Mucosa of stomach (tissue), 1 donor: ENCODE results near the gene XKR8.

ENCODE experiments used
- H3K27me3 ChIP-seq: one replicate; pipeline ENCODE4 v1.7.0; 2013; ENCODE audit warnings: mild to moderate bottlenecking, low read length; ENCODE audit not compliant: control insufficient read depth, insufficient read depth
- H3K36me3 ChIP-seq: one replicate; pipeline ENCODE4 v1.7.0; 2013; ENCODE audit warnings: low read length; ENCODE audit not compliant: control insufficient read depth, insufficient read depth
- H3K4me1 ChIP-seq: one replicate; pipeline ENCODE4 v1.7.0; 2013; ENCODE audit warnings: mild to moderate bottlenecking, low read length; ENCODE audit not compliant: control insufficient read depth, insufficient read depth
- H3K4me3 ChIP-seq: one replicate; pipeline ENCODE4 v1.7.0; 2013; ENCODE audit warnings: low read length
- H3K9ac ChIP-seq: one replicate; pipeline ENCODE4 v1.7.0; 2013; ENCODE audit warnings: mild to moderate bottlenecking, low read length, moderate library complexity
- H3K9me3 ChIP-seq: one replicate; pipeline ENCODE4 v1.7.0; 2013; ENCODE audit warnings: mild to moderate bottlenecking, low read length, moderate library complexity; ENCODE audit not compliant: control insufficient read depth
- donor health status: Pancreatic carcinoma.

The XKR8 gene

GRCh38 chr1:27959792-27960603 is at the start of gene XKR8:
TSS of gene XKR8 (plus strand) at chr1:27959973. CDS start at chr1:27960070, 97 bp downstream.
- Histone ChIP-seq H3K9me3 (no peaks in the 10 kb centered on the region), H3K4me1 (peaks cover 30% of the 10 kb centered on the region), H3K27me3 (no peaks in the 10 kb centered on the region), H3K4me3 (peak within 1 kb of the TSS; percentile 86), H3K9ac (peak within 1 kb of the TSS; percentile 88), H3K36me3 (peaks cover 3% of the 10 kb centered on the region)

- Histone ChIP-seq H3K9ac (no peak overlapping the region), H3K36me3 (peaks cover 9% of the 10 kb centered on the region), H3K9me3 (peaks cover 6% of the 10 kb centered on the region), H3K27me3 (no peaks in the 10 kb centered on the region), H3K4me3 (no peak overlapping the region), H3K4me1 (peaks cover 5% of the 10 kb centered on the region)
Observed at GRCh38 chr1:27912429-27912828, 47.3 kb upstream of the XKR8 start.

GRCh38 chr1:27915082-27915575 is 44.6 kb upstream of the XKR8 start:
- H3K9me3 ChIP-seq = peaks cover 6% of the 10 kb centered on the region
- no peak overlapping the region for H3K9ac ChIP-seq
- H3K4me3 ChIP-seq = peak overlapping the region; percentile 51
- no peaks in the 10 kb centered on the region for H3K27me3 ChIP-seq
- peaks cover 5% of the 10 kb centered on the region for H3K4me1 ChIP-seq
- H3K36me3 ChIP-seq = no peaks in the 10 kb centered on the region

- H3K36me3 ChIP-seq = no peaks in the 10 kb centered on the region
- no peak overlapping the region for H3K9ac ChIP-seq
- H3K4me1 ChIP-seq = no peaks in the 10 kb centered on the region
- no peaks in the 10 kb centered on the region for H3K27me3 ChIP-seq
- no peaks in the 10 kb centered on the region for H3K9me3 ChIP-seq
- no peak overlapping the region for H3K4me3 ChIP-seq
Observed at GRCh38 chr1:27922272-27922671, 37.5 kb upstream of the XKR8 start.

GRCh38 chr1:27928216-27928954 is 31.4 kb upstream of the XKR8 start:
- H3K36me3 ChIP-seq = no peaks in the 10 kb centered on the region
- H3K4me1 ChIP-seq = no peaks in the 10 kb centered on the region
- H3K4me3 ChIP-seq = no peak overlapping the region
- H3K27me3 ChIP-seq = no peaks in the 10 kb centered on the region
- no peak overlapping the region for H3K9ac ChIP-seq
- no peaks in the 10 kb centered on the region for H3K9me3 ChIP-seq

- Histone ChIP-seq H3K27me3 (peaks cover 6% of the 10 kb centered on the region), H3K9me3 (no peaks in the 10 kb centered on the region), H3K9ac (no peak overlapping the region), H3K4me1 (peaks cover 16% of the 10 kb centered on the region), H3K36me3 (no peaks in the 10 kb centered on the region), H3K4me3 (no peak overlapping the region)
Observed at GRCh38 chr1:27931184-27931583, 28.6 kb upstream of the XKR8 start.

GRCh38 chr1:27931759-27932158 is 28.0 kb upstream of the XKR8 start:
- H3K36me3 ChIP-seq = no peaks in the 10 kb centered on the region
- no peak overlapping the region for H3K9ac ChIP-seq
- no peak overlapping the region for H3K4me3 ChIP-seq
- H3K9me3 ChIP-seq = no peaks in the 10 kb centered on the region
- peaks cover 6% of the 10 kb centered on the region for H3K27me3 ChIP-seq
- peaks cover 20% of the 10 kb centered on the region for H3K4me1 ChIP-seq

- Histone ChIP-seq H3K4me1 (peaks cover 26% of the 10 kb centered on the region), H3K9ac (peak within 1 kb of the TSS; percentile 75), H3K27me3 (peaks cover 6% of the 10 kb centered on the region), H3K9me3 (no peaks in the 10 kb centered on the region), H3K36me3 (no peaks in the 10 kb centered on the region), H3K4me3 (peak within 1 kb of the TSS; percentile 47)
Observed at GRCh38 chr1:27934818-27935549, 24.8 kb upstream of the XKR8 start, which contains the start of gene SMPDL3B. TSS of gene SMPDL3B (plus strand) at chr1:27935000. CDS start at chr1:27935184, 184 bp downstream.

- Histone ChIP-seq H3K9me3 (no peaks in the 10 kb centered on the region), H3K27me3 (peaks cover 6% of the 10 kb centered on the region), H3K9ac (peak overlapping the region; percentile 75), H3K36me3 (no peaks in the 10 kb centered on the region), H3K4me1 (peaks cover 29% of the 10 kb centered on the region), H3K4me3 (peak overlapping the region; percentile 47)
Observed at GRCh38 chr1:27935721-27936120, 24.1 kb upstream of the XKR8 start.

- no peak overlapping the region for H3K9ac ChIP-seq
- H3K27me3 ChIP-seq = peaks cover 6% of the 10 kb centered on the region
- H3K9me3 ChIP-seq = no peaks in the 10 kb centered on the region
- H3K4me3 ChIP-seq = no peak overlapping the region
- H3K36me3 ChIP-seq = no peaks in the 10 kb centered on the region
- peaks cover 29% of the 10 kb centered on the region for H3K4me1 ChIP-seq
Observed at GRCh38 chr1:27936370-27936769, 23.4 kb upstream of the XKR8 start.

- no peak overlapping the region for H3K4me3 ChIP-seq
- no peaks in the 10 kb centered on the region for H3K36me3 ChIP-seq
- peak overlapping the region; percentile 22 for H3K9ac ChIP-seq
- H3K9me3 ChIP-seq = no peaks in the 10 kb centered on the region
- H3K4me1 ChIP-seq = peaks cover 29% of the 10 kb centered on the region
- peaks cover 6% of the 10 kb centered on the region for H3K27me3 ChIP-seq
Observed at GRCh38 chr1:27937524-27937836, 22.3 kb upstream of the XKR8 start.

- H3K27me3 ChIP-seq = peaks cover 6% of the 10 kb centered on the region
- H3K36me3 ChIP-seq = no peaks in the 10 kb centered on the region
- no peaks in the 10 kb centered on the region for H3K9me3 ChIP-seq
- H3K9ac ChIP-seq = no peak overlapping the region
- peaks cover 36% of the 10 kb centered on the region for H3K4me1 ChIP-seq
- H3K4me3 ChIP-seq = no peak overlapping the region
Observed at GRCh38 chr1:27938488-27938887, 21.3 kb upstream of the XKR8 start.
